HG03045 (cell line): Measurements from ENCODE around the gene CTNNA3.

Experiments used
- ATAC-seq: cut with Tn5 transposase; IDR thresholded peaks from one replicate; pipeline ENCODE4 v1.9.1; 2021; ENCODE audit warnings: mild to moderate bottlenecking, moderate library complexity; ENCODE audit not compliant: unreplicated experiment

Gene CTNNA3

DNA sequence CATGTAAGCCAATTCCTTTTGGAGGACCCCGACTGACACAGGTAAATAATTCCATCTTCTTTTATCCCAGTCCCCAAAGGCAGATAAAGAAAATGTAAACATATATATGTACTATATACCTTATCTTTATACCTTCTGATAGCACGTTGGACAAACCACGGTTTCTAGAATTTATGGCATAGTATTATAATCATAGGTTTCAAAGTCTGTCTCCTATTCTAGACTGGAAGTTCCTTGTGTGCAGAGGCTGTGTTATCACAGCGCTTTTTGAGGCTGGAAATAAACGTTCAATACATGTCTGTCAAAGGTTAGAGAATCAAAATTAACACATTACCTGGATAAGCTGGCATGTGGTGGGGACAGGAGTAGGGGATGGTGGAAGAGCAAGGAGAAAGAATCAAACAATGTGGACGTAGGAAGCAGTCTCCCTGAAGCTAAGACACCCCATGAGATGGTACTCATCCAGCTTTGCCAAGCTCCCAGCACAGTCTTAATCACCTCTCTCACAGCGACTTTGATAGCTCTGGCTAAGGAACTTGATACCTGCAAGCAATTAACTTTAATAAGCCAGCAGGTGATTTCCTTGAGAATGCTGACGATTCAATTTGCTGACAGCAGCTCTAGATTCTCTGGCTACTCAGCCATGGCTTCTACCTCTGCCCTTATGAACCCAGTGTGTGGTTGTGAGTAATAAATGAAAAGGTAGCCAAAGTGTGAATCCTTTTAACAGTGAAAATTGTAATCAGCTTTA lies 978.6 kb downstream of the CTNNA3 start:
- ATAC-seq = no peak

DNA sequence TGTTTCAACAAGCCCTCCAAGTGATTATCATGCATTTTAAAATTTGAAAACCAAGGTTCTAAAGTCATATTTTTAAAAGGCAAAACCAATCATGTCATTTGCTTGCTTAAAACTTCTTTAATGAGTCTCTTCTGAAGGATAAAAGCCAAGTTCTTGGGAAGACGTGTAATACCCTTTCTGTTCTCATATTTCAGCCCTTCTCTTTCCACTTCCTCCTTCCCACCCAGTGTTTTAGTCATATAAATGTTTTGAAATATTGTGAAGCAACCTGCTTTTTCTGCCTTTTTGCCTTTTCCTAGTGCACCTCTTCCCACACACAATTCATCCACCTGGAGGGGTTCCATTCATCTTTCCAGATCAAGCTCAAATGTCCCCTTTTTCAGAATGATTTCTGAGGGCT lies 981.3 kb downstream of the CTNNA3 start:
- no peak for ATAC-seq

DNA sequence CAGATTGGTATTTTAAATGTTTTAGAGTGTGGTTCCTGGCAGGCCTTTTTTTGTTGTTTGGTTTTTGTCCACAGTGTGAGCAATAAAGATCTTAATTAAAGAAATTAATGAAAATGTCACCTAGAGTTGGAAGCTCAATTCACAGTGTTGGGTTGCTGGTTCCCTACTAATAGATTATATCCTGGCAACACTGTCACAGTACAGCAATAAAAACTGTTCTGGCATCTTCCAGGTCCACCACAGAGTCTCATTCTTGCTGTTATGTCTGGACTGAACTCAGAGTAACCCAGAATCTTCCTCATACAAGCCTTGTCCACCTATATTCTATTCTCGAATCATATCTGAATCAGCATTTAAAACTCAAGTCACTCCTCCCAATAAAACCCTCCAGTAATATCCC lies 982.6 kb downstream of the CTNNA3 start:
- ATAC-seq = no peak

DNA sequence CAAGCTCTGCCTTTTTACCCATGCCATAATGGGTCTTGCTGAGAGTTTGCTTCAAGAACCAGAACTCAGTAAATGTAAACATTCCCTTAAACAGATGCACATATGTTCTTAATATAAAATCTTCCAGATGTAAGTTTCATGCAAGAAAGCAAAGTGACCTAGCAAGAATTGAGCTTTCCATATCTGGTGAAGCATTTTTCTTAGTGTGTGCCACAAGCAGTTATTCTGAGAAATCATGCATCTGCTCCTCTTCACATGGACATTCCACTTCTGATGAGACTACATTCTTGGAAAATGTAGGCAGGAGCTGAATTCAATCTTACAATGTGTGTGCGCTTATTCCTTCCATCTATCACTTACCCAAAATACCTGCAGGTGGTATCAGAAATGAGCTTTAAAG lies 997.9 kb downstream of the CTNNA3 start:
- no peak for ATAC-seq

DNA sequence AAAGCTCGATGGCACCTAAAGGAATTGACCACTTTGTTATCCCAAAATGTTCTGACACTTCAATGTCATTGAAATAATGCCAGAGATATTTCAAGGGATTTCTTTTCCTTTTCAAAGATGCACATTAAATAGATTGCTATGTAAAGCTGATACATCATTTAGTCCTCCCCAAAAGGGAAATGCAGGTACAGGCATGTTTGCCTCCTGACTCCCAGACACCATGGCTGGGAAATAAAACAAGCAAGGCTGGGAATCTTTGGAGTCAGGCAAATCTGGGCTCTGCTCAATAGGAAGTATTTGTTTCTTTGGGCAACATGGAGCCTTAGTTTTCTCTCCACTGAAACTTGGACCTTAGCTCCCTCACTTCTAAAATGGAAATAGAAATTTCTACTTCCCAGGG lies 1000.9 kb downstream of the CTNNA3 start:
- no peak for ATAC-seq

DNA sequence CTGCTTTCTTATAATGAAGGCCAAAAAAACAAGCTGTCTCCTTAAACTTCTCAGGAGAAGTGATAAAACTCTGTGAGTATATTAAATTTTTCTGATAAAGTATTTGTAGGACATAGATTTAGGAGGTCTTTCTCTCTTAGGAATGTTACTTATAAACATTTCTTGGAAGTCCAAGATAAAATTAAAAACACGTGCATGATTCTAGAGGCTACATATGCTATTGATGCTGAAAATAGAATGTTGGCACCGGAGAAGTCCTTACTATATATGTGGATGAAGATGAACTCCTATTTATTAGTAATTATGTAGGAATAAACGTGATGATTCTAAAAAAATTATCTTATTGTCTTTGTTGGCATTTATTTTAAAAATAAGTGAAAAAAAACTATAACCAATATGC lies 1011.4 kb downstream of the CTNNA3 start:
- no peak for ATAC-seq

DNA sequence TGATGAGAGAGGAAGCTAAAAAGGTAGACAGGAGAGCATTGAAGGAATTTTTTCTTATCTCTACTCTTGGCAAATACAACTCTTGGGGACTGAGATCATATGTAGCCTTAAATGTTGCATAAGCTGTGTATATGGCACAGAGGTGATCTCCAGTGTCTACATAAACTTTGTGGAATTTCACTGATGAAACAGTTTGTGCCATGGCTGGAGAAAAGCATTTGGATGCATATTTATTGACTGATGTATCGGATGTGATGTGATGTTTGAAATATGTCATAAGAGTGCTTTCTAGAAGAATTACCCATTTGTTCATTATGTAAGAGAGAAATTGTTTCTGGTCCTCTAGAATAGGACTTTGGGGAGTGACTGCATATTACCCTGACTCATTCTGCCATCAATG lies 1015.1 kb downstream of the CTNNA3 start:
- ATAC-seq = no peak

DNA sequence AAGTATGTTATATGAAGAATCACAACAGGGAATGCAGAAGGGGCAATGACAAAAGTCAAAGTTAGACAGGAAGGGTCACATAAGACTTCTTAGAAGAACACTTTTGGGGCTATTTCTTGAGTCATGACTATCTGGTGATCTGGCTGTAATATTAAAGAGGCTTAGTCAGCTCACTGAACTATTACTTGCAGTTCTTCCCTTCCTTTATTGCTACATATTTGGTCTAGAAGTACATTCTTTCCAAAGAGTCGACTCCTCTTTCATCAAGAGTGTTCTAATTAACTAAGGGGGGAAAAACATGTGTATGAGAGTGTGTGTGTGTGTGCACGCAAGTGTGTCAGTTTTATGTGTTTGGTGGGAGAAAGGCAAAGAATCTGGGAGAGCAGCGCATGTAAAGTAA lies 1017.5 kb downstream of the CTNNA3 start:
- no peak for ATAC-seq

DNA sequence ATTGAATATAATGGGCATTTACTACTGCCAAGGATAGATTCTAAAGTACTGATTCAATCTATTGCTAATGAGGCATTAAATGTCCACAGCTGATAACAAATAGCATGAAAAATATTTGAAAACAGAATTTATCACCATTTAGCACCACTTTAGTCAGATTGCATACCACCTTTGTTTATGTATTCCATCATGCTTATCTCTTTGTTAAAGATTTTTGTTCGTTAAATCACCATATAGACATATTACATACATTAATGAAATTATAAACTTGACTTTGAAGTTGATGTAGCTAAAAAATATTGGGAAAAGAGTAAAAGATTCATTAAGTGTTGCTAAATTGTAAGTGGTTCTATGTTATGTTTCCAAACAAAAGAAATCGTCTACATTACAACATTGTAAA lies 1022.9 kb downstream of the CTNNA3 start:
- ATAC-seq = no peak

DNA sequence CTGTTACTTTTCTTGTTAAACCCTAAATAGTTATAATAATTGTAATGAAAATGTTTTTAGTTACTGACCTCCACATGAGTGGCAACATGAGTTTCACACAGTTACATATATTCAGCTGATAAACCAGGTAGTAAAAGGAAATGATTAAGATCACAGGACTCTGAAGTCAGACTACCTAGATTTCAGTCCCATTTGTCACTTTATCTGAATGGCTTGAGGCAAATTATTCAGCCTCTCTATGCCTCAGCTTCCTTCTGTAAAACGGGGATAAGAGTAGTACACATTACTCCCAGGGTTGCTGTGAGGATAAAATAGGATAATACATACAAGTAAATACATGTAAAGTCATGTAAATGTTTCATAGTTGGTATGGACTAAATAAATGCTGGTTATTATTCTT lies 1024.4 kb downstream of the CTNNA3 start:
- ATAC-seq = no peak

DNA sequence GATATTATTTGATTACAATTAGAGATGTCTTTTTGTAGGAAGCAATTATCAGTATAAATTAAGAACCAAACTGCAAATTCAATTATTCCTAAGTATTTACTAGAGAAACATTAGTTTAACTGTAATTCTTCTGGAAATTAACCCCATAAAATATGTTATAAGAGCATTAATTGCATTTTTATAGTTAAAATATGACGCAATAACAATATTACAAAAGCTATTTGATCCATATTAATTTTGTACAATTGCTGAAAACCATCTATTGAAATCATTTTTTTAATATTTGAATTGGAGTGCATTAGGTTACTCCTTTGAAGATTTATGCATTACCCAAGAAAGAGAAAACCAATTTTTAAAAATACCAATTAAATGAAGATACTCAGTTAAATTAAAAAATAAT lies 1024.9 kb downstream of the CTNNA3 start:
- ATAC-seq = no peak

DNA sequence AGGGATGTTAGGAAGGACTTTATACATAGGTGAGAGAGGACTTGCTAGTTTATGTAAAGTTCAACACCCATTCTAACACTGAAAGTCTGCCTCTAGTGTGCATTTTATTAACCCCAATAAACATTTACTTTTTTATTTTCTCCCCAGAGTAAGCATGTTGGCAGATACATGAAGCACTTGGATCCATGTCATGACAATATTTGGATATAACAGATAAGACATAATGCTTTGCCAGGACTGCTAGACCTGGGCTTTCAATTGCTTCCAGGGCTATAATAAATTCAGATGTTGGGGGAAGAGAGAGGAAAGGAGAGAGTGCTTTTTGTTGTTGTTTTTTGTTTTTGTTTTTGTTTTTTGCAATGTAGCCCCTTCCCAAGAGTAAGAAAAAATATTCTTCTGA lies 1039.5 kb downstream of the CTNNA3 start:
- no peak for ATAC-seq

DNA sequence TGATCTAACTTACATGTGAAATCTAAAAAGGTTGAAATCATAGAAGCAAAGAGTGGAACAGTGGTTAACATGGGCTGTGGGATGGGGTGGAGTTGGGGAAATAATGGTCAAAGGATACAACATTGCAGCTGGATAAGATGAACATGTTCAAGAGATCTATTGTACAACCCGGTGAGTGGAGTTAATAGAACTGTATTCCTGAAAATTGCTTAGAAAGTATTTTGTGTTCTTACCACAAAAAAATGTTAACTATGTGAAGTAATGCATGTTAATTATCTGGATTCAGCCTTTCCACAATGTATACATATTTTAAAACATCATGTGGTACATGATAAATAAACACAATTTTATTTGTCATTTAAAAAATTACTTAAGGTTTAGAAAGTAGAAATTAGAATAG lies 1041.1 kb downstream of the CTNNA3 start:
- ATAC-seq = no peak

DNA sequence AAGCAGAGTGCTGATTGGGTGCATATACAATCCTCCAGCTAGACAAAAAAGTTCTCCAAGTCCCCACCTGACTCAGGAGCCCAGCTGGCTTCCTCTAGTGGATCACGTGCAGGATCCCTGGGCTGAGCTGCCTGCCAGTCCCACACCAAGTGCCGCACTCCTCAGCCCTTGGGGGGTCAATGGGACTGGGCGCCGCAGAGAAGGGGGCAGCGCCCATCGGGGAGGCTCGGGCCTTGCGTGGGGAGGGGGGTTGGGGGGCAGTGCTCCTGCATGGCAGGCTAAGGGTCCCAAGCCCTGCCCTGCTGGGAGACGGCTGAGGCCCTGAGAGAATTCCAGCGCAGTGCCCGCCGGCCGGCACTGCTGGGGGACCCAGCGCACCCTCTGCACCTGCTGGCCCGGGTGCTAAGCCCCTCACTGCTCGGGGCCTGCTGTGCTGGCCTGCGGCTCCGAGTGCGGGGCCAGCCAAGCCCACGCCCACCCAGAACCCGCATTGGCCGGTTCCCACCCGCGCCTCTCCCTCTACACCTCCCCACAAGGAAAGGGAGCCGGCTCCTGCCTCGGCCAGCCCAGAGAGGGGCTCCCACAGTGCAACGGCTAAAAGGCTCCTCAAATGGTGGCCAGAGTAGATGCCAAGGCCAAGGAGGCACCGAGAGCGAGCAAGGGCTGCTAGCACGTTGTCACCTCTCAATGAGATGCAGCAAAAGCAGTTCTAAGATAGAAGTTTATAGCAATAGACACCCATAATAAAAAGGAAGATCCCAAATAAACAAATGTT lies 1044.5 kb downstream of the CTNNA3 start:
- ATAC-seq = no peak

DNA sequence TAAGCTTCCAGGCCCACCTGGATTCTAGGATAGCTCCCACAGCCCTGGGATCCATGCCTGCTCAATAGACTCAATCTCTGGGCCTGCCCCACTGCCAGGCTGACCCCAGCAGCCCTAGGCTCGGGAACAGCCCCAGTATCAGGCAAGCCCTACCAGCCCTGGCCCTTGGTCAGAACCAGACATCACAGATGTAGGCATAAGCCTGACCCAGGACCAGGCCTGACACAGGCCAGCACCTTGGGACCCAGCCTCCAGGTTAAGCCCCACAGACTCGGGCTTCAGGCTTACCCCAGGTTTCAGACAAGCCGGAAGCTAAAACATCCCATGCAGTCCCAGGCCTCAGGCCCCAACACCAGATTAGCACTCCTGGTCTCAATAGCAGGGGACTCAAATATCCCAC lies 1046.4 kb downstream of the CTNNA3 start:
- no peak for ATAC-seq

DNA sequence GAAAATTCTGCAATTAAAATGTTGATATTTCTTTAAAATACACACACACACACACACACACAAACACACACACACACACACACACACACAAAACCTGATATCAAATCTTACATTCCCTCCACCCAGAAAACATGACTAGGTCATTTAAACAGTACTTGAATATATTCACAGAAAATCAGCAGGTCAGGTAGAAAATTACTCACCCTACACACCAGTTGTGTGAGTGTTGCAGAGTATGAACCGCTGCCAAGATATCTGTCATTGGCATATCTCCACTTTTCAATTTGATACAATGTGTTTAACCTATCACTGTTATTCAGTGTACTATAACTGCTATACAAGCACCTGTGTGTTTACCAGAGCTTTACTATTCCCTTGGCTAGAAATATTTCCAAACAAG lies 1053.8 kb downstream of the CTNNA3 start:
- no peak for ATAC-seq

DNA sequence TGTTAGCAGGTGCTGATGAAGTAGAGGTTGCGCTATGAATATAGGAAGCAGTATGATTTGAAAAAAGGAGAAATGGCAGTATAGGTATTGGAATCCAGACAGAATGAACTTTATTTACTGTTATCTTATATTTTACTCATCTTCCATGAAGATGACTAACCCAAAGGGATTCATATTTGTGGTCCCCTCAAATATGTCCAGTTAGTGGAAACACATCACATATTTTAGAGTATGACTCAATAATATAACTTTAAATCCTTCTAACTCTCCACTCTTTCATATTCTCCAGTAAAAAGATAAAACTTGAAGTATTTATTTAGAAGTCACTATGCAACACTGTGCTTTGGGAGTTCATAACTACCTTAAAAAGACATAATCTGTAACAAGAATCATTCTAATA lies 1056.6 kb downstream of the CTNNA3 start:
- no peak for ATAC-seq

DNA sequence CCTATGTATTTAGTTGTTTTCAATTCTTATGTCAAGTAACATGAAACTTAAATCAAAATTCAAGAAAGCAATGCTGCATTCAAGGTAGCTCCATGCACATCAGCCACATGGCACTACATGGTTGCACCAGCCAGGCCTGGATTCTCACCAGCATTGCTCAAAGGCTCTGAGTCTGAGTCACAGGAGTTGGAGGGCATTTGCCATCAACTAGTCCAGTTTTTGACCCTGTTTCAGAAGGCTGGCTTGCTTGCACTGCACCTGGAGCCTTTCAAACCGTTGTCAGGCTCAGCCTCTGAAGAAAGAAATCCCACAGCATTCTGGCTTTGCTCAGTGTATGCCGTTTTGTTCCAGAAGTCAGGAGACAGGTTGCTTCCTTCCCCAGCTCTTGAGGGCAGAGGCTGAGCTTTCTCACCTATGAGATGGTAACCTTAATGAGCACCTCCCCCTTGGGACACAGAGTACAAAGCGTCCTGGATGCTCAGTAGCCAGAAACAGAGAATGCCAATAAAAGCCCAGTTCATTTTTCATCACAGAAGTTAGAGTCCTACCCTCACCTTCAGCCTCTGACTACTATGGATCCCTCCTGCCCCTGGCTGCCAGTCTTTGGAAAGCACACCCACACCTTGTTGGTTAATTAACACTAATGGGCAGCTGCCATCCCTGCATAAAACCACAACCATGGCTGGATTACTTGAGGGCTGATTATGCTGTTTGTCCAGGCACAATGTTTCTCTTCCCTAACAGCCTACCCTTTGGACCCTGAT lies 1058.5 kb downstream of the CTNNA3 start:
- ATAC-seq = no peak

DNA sequence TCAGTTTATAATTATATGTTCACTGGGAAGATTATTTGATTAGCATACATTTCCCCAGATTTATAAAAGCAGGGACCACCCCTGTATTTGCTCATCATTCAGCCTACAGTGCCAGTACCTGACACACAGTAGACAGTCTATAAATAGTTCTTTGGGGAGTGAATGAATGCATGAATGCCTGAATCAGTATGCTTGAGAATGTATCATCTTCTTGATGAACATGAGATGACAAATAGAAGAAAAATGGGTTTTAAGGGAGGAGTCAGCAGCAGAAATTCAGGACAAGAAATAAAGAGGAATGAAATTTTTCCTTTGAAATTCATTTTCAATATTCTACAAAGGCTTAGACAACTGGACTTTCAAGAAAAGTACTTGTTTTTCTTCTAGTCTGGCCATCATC lies 1066.0 kb downstream of the CTNNA3 start:
- ATAC-seq = no peak

DNA sequence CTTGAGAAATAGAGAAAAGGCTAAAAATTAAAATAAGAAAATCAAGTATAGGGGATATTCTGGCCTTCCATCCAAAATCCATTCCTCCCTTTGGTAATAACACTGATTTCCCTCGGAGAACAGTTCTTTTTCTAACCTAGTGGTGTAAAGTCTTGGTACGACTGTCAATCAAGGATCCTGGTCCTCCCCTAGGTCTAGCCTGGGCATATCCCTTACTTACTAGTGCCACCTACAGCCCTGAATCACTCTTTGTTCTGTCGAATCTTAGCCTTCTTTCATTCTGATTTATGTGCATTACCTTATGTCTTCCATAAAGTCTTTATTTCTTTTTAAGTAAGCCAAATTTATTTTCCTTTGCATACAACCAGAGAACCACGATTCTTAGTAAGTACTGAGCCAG lies 1068.8 kb downstream of the CTNNA3 start:
- no peak for ATAC-seq

DNA sequence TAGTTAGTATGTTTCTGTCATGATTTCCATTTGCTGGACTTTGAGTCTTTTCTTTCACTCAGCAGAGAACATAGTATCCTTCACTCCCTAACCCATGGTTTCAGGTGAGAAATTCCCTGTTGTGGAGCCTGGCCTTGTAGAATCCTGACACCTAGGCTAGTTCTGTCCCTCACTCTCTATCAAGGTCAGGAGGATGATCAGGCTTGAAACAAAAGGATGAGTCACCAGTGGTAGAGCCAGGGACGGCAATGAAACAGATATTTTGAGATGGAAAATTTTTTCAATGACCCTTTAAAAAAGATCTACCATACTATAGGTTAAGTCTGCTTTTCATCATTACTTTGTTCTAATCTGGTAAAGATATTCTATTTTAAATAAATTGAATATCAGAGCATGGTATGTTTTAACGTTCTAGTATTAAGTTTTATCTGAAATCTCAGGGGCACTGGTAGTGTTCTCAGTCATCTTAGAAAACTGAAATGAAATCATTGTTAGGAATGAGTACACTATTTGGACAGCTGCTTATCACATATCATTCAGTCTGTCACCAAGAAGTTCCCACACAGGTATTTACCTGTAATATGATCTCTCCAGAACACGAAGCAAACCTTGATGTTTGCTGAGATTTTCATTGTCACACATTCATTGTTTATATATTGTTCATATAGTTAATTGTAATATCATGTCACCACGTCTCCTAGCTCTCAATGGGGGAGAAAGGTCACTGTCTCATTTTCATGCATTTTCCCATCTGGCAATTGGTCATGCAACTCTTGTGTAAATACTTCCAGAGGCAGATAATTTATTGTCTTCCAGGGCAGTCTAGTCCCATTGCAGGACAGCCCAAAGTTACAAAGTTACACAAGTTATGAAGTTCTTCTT lies 1070.0 kb downstream of the CTNNA3 start:
- no peak for ATAC-seq
